WTC11 (cell line): ENCODE results near the gene MUC21. TPM values are rescaled to one million over a fixed set of nuclear protein-coding genes. Genes with fewer than 3 reads are reported as not detected.

Experiments
- ATF2 ChIP-seq: sonication (generic); formaldehyde crosslinking; IDR thresholded peaks from 2 replicates; pipeline ENCODE4 v1.8.1; 2022; ENCODE audit warnings: low read depth, missing genetic modification reagents, borderline replicate concordance
- ELF4 ChIP-seq: sonication (generic); formaldehyde crosslinking; IDR thresholded peaks from 2 replicates; pipeline ENCODE4 v1.8.1; 2022; ENCODE audit warnings: low read depth, mild to moderate bottlenecking, moderate library complexity, missing genetic modification reagents
- EMX1 ChIP-seq: fragments of 250-450 bp; sonication (Bioruptor Pico); IDR thresholded peaks from 2 replicates; pipeline ENCODE4 v1.8.0; 2021; ENCODE audit warnings: mild to moderate bottlenecking
- ERG ChIP-seq: fragments of 250-450 bp; sonication (Bioruptor Pico); IDR thresholded peaks from 2 replicates; pipeline ENCODE4 v1.8.0; 2021; ENCODE audit warnings: mild to moderate bottlenecking
- FOXJ3 ChIP-seq: sonication (generic); formaldehyde crosslinking; IDR thresholded peaks from 2 replicates; pipeline ENCODE4 v1.9.0; 2021; ENCODE audit warnings: missing genetic modification reagents, mild to moderate bottlenecking, borderline replicate concordance
- FOXP4 ChIP-seq: sonication (generic); formaldehyde crosslinking; IDR thresholded peaks from 2 replicates; pipeline ENCODE4 v1.8.0; 2022; ENCODE audit warnings: mild to moderate bottlenecking, missing genetic modification reagents
- KAT7 ChIP-seq: sonication (generic); formaldehyde crosslinking; IDR thresholded peaks from 2 replicates; pipeline ENCODE4 v1.8.1; 2023; ENCODE audit warnings: missing genetic modification reagents, mild to moderate bottlenecking, borderline replicate concordance
- MLX ChIP-seq: sonication (generic); formaldehyde crosslinking; IDR thresholded peaks from 2 replicates; pipeline ENCODE4 v1.8.1; 2023; ENCODE audit warnings: mild to moderate bottlenecking, missing genetic modification reagents, moderate library complexity
- NR3C1 ChIP-seq: sonication (generic); formaldehyde crosslinking; conservative IDR thresholded peaks from 2 replicates; pipeline ENCODE4 v1.8.1; 2023; ENCODE audit warnings: low read depth, mild to moderate bottlenecking, missing genetic modification reagents
- TCF7 ChIP-seq: sonication (generic); formaldehyde crosslinking; IDR thresholded peaks from 2 replicates; pipeline ENCODE4 v1.8.0; 2022; ENCODE audit warnings: mild to moderate bottlenecking, low read depth, missing genetic modification reagents, moderate library complexity
- TP53 ChIP-seq: sonication (generic); formaldehyde crosslinking; IDR thresholded peaks from 2 replicates; pipeline ENCODE4 v1.8.1; 2023; ENCODE audit warnings: mild to moderate bottlenecking, missing genetic modification reagents
- ZNF423 ChIP-seq: fragments of 250-450 bp; sonication (Bioruptor Pico); IDR thresholded peaks from 2 replicates; pipeline ENCODE4 v2.1.2; 2022; ENCODE audit warnings: mild to moderate bottlenecking, moderate library complexity
- ZNF532 ChIP-seq: fragments of 250-450 bp; sonication (Bioruptor Pico); IDR thresholded peaks from 2 replicates; pipeline ENCODE4 v1.9.0; 2021; ENCODE audit warnings: mild to moderate bottlenecking, borderline replicate concordance
- ZNF671 ChIP-seq: fragments of 250-450 bp; sonication (Bioruptor Pico); IDR thresholded peaks from 2 replicates; pipeline ENCODE4 v1.8.0; 2021; ENCODE audit warnings: mild to moderate bottlenecking
- ZSCAN18 ChIP-seq: fragments of 250-450 bp; sonication (Bioruptor Pico); IDR thresholded peaks from 2 replicates; pipeline ENCODE4 v2.1.2; 2022; ENCODE audit warnings: mild to moderate bottlenecking, moderate library complexity
- total RNA-seq: library from RNA; stranded (reverse); gene quantifications from 3 replicates; pipeline ENCODE4 v1.2.3, GENCODE V29; 2021
- TF ChIP-seq, protein P1 (sequence below): sonication (generic); formaldehyde crosslinking; IDR thresholded peaks from 2 replicates; pipeline ENCODE4 v1.8.0; 2022; ENCODE audit warnings: mild to moderate bottlenecking, missing genetic modification reagents

Gene MUC21
- total RNA-seq, 1 experiment from 2014 or later, result not detected

DNA sequence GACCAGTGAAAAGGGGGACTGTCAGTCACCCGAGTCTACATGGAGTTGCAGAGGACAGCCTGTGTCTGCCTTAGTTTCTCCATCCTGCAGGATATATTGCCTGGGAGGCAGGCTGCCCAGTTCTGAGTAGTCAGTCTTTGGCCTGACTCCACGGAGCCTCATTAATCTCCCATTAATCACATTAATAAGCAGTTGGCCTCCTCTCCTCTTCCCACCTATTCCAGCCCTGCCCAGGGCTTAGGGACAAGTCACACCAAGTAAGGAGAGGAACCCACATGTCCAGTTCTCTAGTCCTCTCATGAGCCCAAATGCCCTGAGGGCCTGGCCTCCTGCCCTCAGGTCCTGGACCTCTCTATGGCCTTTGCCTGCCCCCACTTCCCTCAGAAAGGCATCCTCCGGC, 44.0 kb upstream of the MUC21 start (continued):
- TF ChIP-seq ATF2 (CRISPR knock-in tag) (no peak), TCF7 (no peak), MLX (no peak), ZNF423 (CRISPR knock-in tag) (no peak), NR3C1 (no peak), ZNF532 (no peak), ZSCAN18 (CRISPR knock-in tag) (no peak), FOXJ3 (CRISPR knock-in tag) (no peak), ZNF671 (CRISPR knock-in tag) (no peak), ERG (CRISPR knock-in tag) (no peak), EMX1 (CRISPR knock-in tag) (no peak), TP53 (no peak), KAT7 (CRISPR knock-in tag) (no peak), ELF4 (no peak), FOXP4 (CRISPR knock-in tag) (no peak)
- TF ChIP-seq, protein P1, sequence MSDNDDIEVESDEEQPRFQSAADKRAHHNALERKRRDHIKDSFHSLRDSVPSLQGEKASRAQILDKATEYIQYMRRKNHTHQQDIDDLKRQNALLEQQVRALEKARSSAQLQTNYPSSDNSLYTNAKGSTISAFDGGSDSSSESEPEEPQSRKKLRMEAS (CRISPR knock-in tag), result no peak
